Loucy (cell line): ENCODE data around the gene NMNAT2.

Experiments used
- CTCF ChIP-seq: fragments of 200-600 bp; sonication (generic); conservative IDR thresholded peaks from 2 replicates; pipeline ENCODE4 v1.5.1; 2014; ENCODE audit warnings: mild to moderate bottlenecking, antibody characterized with exemption, low read length
- EZH2phosphoT487 ChIP-seq: fragments of 200-600 bp; IDR thresholded peaks from 2 replicates; pipeline ENCODE4 v1.6.1; 2018; ENCODE audit warnings: antibody characterized with exemption, mild to moderate bottlenecking, moderate library complexity, borderline replicate concordance

GRCh38 chr1:183355181-183355580, 63.0 kb downstream of the NMNAT2 start:
- TF ChIP-seq CTCF (no peak), EZH2phosphoT487 (no peak)
